T-cell (primary cell): Measurements from ENCODE around the gene FNDC1. TPM values are rescaled to one million over a fixed set of nuclear protein-coding genes. Genes with fewer than 3 reads are reported as not detected.

Source experiments
- ATAC-seq, 4 experiments: fragments of 200-7000 bp in 3 of 4; fragments of 150-1000 bp in 1 of 4; cut with Tn5 transposase; replicated peaks in 1 of 4; 1 replicate in 3 of 4; 2 replicates in 1 of 4; pipeline ENCODE4 v1.10.0; 2021; ENCODE audit warnings: moderate library complexity in 3 of 4, mild to moderate bottlenecking in 2 of 4, moderate number of reproducible peaks in 1 of 4
- CTCF ChIA-PET, 2 donors: fragments of 300-600 bp; sonication (Branson Sonifier 250); formaldehyde crosslinking; loops; one replicate each; lab custom pipeline; 2022; ENCODE audit warnings: antibody characterized with exemption in 2 of 2; lab: Charles Lee
- POLR2A ChIA-PET, 2 donors: fragments of 300-600 bp; sonication (Branson Sonifier 250); formaldehyde crosslinking; loops; one replicate each; lab custom pipeline; 2022; ENCODE audit warnings: antibody characterized with exemption in 2 of 2; lab: Charles Lee
- DNase-seq, 35 experiments: peaks; one replicate each; pipeline versions ENCODE4 v3.0.0 to v3.0.0-alpha.2; 2013 to 2023
- H3K27ac ChIP-seq: one replicate; pipeline ENCODE4 v1.5.1; 2013; ENCODE audit warnings: low read length
- H3K27me3 ChIP-seq, 2 experiments: replicated peaks in 1 of 2; 1 replicate in 1 of 2; 2 replicates in 1 of 2; pipeline versions ENCODE4 v1.6.1 to v1.7.0; 2013; ENCODE audit warnings: low read length in 1 of 2, mixed read lengths in 1 of 2; ENCODE audit not compliant: control insufficient read depth in 2 of 2, insufficient read depth in 2 of 2; ENCODE audit errors: extremely low read depth in 1 of 2
- H3K36me3 ChIP-seq, 2 donors: 1 replicate in 1 of 2; 2 replicates in 1 of 2; pipeline versions ENCODE4 v1.6.1 to v1.7.0; 2013; ENCODE audit warnings: low read length in 1 of 2; ENCODE audit not compliant: control insufficient read depth in 2 of 2, insufficient read depth in 1 of 2; ENCODE audit errors: extremely low read depth in 1 of 2
- H3K4me1 ChIP-seq, 2 experiments: 1 replicate in 1 of 2; 2 replicates in 1 of 2; pipeline versions ENCODE4 v1.6.1 to v1.7.0; 2013; ENCODE audit warnings: low read length in 2 of 2, mixed read lengths in 1 of 2; ENCODE audit not compliant: insufficient read depth in 2 of 2, control insufficient read depth in 1 of 2; ENCODE audit errors: extremely low read depth in 1 of 2
- H3K4me3 ChIP-seq, 2 donors: 1 replicate in 1 of 2; 2 replicates in 1 of 2; pipeline versions ENCODE4 v1.5.1 to v1.7.0; 2013; ENCODE audit warnings: mild to moderate bottlenecking in 2 of 2, low read length in 1 of 2, moderate library complexity in 1 of 2; ENCODE audit not compliant: control insufficient read depth in 1 of 2; ENCODE audit errors: extremely low read depth in 1 of 2
- H3K9me3 ChIP-seq: 2 replicates; pipeline ENCODE4 v1.7.0; 2013
- H3K27ac Mint-ChIP-seq, 2 donors: one replicate each; pipeline ENCODE4 v1.8.0; 2020 to 2021; ENCODE audit warnings: mild to moderate bottlenecking in 2 of 2, mixed read lengths in 2 of 2
- H3K27me3 Mint-ChIP-seq, 2 donors: one replicate each; pipeline ENCODE4 v1.8.0; 2021 to 2022; ENCODE audit warnings: mixed read lengths in 2 of 2
- H3K36me3 Mint-ChIP-seq: one replicate; pipeline ENCODE4 v1.8.0; 2021; ENCODE audit warnings: mixed read lengths
- H3K4me1 Mint-ChIP-seq, 3 donors: one replicate each; pipeline ENCODE4 v1.8.0; 2020 to 2022; ENCODE audit warnings: mixed read lengths in 3 of 3, mild to moderate bottlenecking in 1 of 3
- H3K4me3 Mint-ChIP-seq, 3 donors: one replicate each; pipeline ENCODE4 v1.8.0; 2020 to 2022; ENCODE audit warnings: mild to moderate bottlenecking in 3 of 3, mixed read lengths in 3 of 3, moderate library complexity in 3 of 3
- H3K9me3 Mint-ChIP-seq, 3 donors: one replicate each; pipeline ENCODE4 v1.8.0; 2020 to 2022; ENCODE audit warnings: mixed read lengths in 3 of 3
- WGBS: methylation state at CpG from one replicate; pipeline ENCODE4 v1.1.5; 2013; ENCODE audit warnings: missing lambda C conversion rate; ENCODE audit not compliant: insufficient coverage; 5-methylcytosine and 5-hydroxymethylcytosine counted together
- total RNA-seq, 35 experiments: library from RNA in 6 of 35; stranded (reverse) in 6 of 35; fragments of 120-200 nt in 1 of 35; gene quantifications; one replicate each; pipeline versions ENCODE4 v1.2.1 to v1.2.4 and lab custom pipeline; 2013 to 2026

The FNDC1 gene
- total RNA-seq, 5 donors from 2014 or later (not counting 1 experiment from before 2014, with no cell fraction given), result 0.03 TPM; not detected in 4

- Histone ChIP-seq H3K27me3 (peaks cover 0 to 8% of the 10 kb centered on the region in 2 experiments), H3K4me3 (no peak overlapping the region), H3K9me3 (no peaks in the 10 kb centered on the region), H3K27ac (no peak overlapping the region), H3K4me1 (no peaks in the 10 kb centered on the region), H3K36me3 (no peaks in the 10 kb centered on the region)
- ATAC-seq (no peak), DNase-seq (no peak)
- Mint-ChIP-seq H3K27me3 (peaks cover 0 to 4% of the 10 kb centered on the region in 2 donors), H3K4me3 (no peak overlapping the region), H3K4me1 (no peaks in the 10 kb centered on the region), H3K36me3 (no peaks in the 10 kb centered on the region), H3K27ac (no peak overlapping the region), H3K9me3 (no peaks in the 10 kb centered on the region)
- 73% methylated on average over 5 of the region's 5 CpGs for WGBS
- CTCF ChIA-PET, result no interaction called here
- POLR2A ChIA-PET, result no interaction called here
Measured at GRCh38 chr6:159125951-159126352, 43.2 kb upstream of the FNDC1 start.

- no peak overlapping the region for H3K27ac Mint-ChIP-seq
- ChIA-PET CTCF (interaction anchor here (0.7 kb wide), 2 partner anchors 23 to 806 kb away, joined by 3 read pairs; no protein-coding TSS in a partner anchor), POLR2A (no interaction called here)
- peaks cover 0 to 8% of the 10 kb centered on the region in 2 experiments for H3K27me3 ChIP-seq
- no peak for DNase-seq
- WGBS, result 83% methylated on average over 4 of the region's 5 CpGs
- no peak for ATAC-seq
- no peaks in the 10 kb centered on the region for H3K36me3 ChIP-seq
- peaks cover 0 to 4% of the 10 kb centered on the region in 2 donors for H3K27me3 Mint-ChIP-seq
- no peak overlapping the region for H3K4me3 ChIP-seq
- H3K4me1 Mint-ChIP-seq, result no peaks in the 10 kb centered on the region
- no peaks in the 10 kb centered on the region for H3K9me3 Mint-ChIP-seq
- H3K4me3 Mint-ChIP-seq, result no peak overlapping the region
- no peak overlapping the region for H3K27ac ChIP-seq
- no peaks in the 10 kb centered on the region for H3K9me3 ChIP-seq
- H3K36me3 Mint-ChIP-seq, result no peaks in the 10 kb centered on the region
- H3K4me1 ChIP-seq, result no peaks in the 10 kb centered on the region
Measured at GRCh38 chr6:159126590-159126989, 42.6 kb upstream of the FNDC1 start.

DNA sequence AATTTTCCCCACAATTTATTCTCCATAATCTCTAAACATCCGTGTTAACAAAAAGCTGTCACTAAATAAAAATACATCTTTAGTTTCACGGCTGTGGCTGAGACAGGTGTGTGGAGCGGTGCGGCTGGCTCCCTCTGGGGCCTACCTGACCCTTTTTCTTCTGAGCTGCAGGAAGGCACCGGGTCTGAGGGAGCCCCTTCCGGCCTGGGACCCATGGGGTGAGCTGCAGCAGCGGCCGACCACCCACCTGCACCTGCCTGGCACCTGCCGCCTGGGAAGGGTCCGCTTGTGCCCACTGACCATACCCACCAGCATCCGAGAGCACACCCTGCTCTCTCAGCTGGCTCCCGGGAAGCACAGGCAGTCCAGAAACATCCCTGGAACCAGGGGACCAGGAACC is 41.5 kb upstream of the FNDC1 start:
- 93% methylated on average over 9 of the region's 12 CpGs for WGBS
- POLR2A ChIA-PET, result no interaction called here
- no peak overlapping the region for H3K4me3 Mint-ChIP-seq
- DNase-seq, result no peak
- no peaks in the 10 kb centered on the region for H3K36me3 Mint-ChIP-seq
- CTCF ChIA-PET, result no interaction called here
- no peak overlapping the region for H3K27ac Mint-ChIP-seq
- H3K9me3 ChIP-seq, result no peaks in the 10 kb centered on the region
- H3K27me3 Mint-ChIP-seq, result peaks cover 0 to 4% of the 10 kb centered on the region in 2 donors
- peaks cover 0 to 8% of the 10 kb centered on the region in 2 experiments for H3K27me3 ChIP-seq
- no peaks in the 10 kb centered on the region for H3K9me3 Mint-ChIP-seq
- H3K36me3 ChIP-seq, result no peaks in the 10 kb centered on the region
- H3K4me1 ChIP-seq, result no peaks in the 10 kb centered on the region
- no peak for ATAC-seq
- no peak overlapping the region for H3K4me3 ChIP-seq
- no peaks in the 10 kb centered on the region for H3K4me1 Mint-ChIP-seq
- no peak overlapping the region for H3K27ac ChIP-seq

GRCh38 chr6:159128978-159129377 is 40.2 kb upstream of the FNDC1 start:
- H3K27ac Mint-ChIP-seq, result no peak overlapping the region
- Histone ChIP-seq H3K4me1 (no peaks in the 10 kb centered on the region), H3K9me3 (no peaks in the 10 kb centered on the region), H3K36me3 (no peaks in the 10 kb centered on the region), H3K27me3 (peaks cover 0 to 8% of the 10 kb centered on the region in 2 experiments), H3K4me3 (no peak overlapping the region), H3K27ac (no peak overlapping the region)
- no peaks in the 10 kb centered on the region for H3K36me3 Mint-ChIP-seq
- no peak overlapping the region for H3K4me3 Mint-ChIP-seq
- DNase-seq (no peak), ATAC-seq (no peak)
- no peaks in the 10 kb centered on the region for H3K27me3 Mint-ChIP-seq
- POLR2A ChIA-PET, result no interaction called here
- CTCF ChIA-PET, result interaction anchor here (0.6 to 1.0 kb wide), 4 partner anchors 12 to 411 kb away, joined by 3 read pairs; no protein-coding TSS in a partner anchor
- H3K9me3 Mint-ChIP-seq, result no peaks in the 10 kb centered on the region
- WGBS, result 95% methylated on average over 30 of the region's 30 CpGs
- H3K4me1 Mint-ChIP-seq, result no peaks in the 10 kb centered on the region

DNA sequence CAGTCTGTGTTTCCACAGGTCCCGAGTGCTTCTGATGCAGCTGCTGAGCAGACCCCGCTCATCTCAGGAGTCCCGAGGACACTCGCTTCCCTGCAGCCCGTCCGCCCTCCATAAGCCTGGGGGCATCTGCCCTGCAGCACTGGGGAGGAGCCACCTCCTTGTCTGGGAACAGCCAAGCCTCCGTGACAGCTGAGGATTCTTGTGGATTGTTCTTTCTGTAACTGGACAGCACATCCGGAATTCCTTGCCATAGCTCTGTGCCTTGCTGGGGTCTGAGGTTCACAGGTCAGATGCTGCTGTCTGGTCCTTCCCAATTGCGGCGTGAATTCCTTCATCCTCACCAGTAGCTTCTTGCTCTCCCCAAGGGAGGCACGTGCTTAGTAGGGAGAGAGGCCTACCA is 38.4 kb upstream of the FNDC1 start:
- Histone ChIP-seq H3K27ac (no peak overlapping the region), H3K4me1 (no peaks in the 10 kb centered on the region), H3K27me3 (peaks cover 0 to 8% of the 10 kb centered on the region in 2 experiments), H3K4me3 (no peak overlapping the region), H3K36me3 (no peaks in the 10 kb centered on the region), H3K9me3 (no peaks in the 10 kb centered on the region)
- ATAC-seq, result no peak
- no peak overlapping the region for H3K27ac Mint-ChIP-seq
- ChIA-PET POLR2A (no interaction called here), CTCF (interaction anchor here in 1 of 2 donors (1.8 kb wide), 1 partner anchor 122 kb away, joined by 7 read pairs; no protein-coding TSS in a partner anchor)
- WGBS, result 87% methylated on average over 8 of the region's 11 CpGs
- H3K9me3 Mint-ChIP-seq, result no peaks in the 10 kb centered on the region
- no peaks in the 10 kb centered on the region for H3K27me3 Mint-ChIP-seq
- H3K4me1 Mint-ChIP-seq, result peaks cover 6 to 7% (median 6%) of the 10 kb centered on the region in 3 donors
- no peaks in the 10 kb centered on the region for H3K36me3 Mint-ChIP-seq
- no peak overlapping the region for H3K4me3 Mint-ChIP-seq
- no peak for DNase-seq

GRCh38 chr6:159131709-159132108 is 37.5 kb upstream of the FNDC1 start:
- Mint-ChIP-seq H3K4me3 (no peak overlapping the region), H3K4me1 (peaks cover 6 to 7% (median 6%) of the 10 kb centered on the region in 3 donors), H3K9me3 (no peaks in the 10 kb centered on the region), H3K27ac (peak overlapping the region in 1 of 2 donors; percentile 49), H3K36me3 (no peaks in the 10 kb centered on the region), H3K27me3 (no peaks in the 10 kb centered on the region)
- Histone ChIP-seq H3K27ac (no peak overlapping the region), H3K4me3 (no peak overlapping the region), H3K27me3 (peaks cover 0 to 10% of the 10 kb centered on the region in 2 experiments), H3K9me3 (no peaks in the 10 kb centered on the region), H3K4me1 (no peaks in the 10 kb centered on the region), H3K36me3 (no peaks in the 10 kb centered on the region)
- no peak for ATAC-seq
- ChIA-PET CTCF (interaction anchor here in 1 of 2 donors (1.8 kb wide), 1 partner anchor 123 kb away, joined by 7 read pairs; no protein-coding TSS in a partner anchor), POLR2A (no interaction called here)
- no CpG with 5 or more reads among the region's 6 CpGs for WGBS
- no peak for DNase-seq
